Stimulated activated CD4-positive, alpha-beta T cell treated with anti-CD3 and anti-CD28 coated beads, Interleukin-4, amount 100 ng/mL, for 24 hours (primary cell): ENCODE results near the gene NAALADL2.
"Not testable (repeated sequence)": the region's sequence is repeated elsewhere in the genome, so short reads cannot be mapped to it uniquely, and the experiment has no call there.

ENCODE experiments used
- DNase-seq: peaks from one replicate; pipeline ENCODE4 v3.0.0-alpha.2; 2020

NAALADL2 gene

GRCh38 chr3:175445741-175446140 lies 586.6 kb downstream of the NAALADL2 start:
- DNase-seq = no peak

- no peak for DNase-seq
Measured at GRCh38 chr3:175447521-175447920, 588.4 kb downstream of the NAALADL2 start.

- DNase-seq = no peak
Measured at GRCh38 chr3:175453361-175453760, 594.2 kb downstream of the NAALADL2 start.

- DNase-seq = no peak
Measured at GRCh38 chr3:175456466-175456865, 597.3 kb downstream of the NAALADL2 start.

- no peak for DNase-seq
Measured at GRCh38 chr3:175457301-175457700, 598.2 kb downstream of the NAALADL2 start.

- not testable (repeated sequence) for DNase-seq
Measured at GRCh38 chr3:175460849-175461399, 601.8 kb downstream of the NAALADL2 start.

GRCh38 chr3:175464362-175464761 lies 605.2 kb downstream of the NAALADL2 start:
- no peak for DNase-seq

- DNase-seq = no peak
Measured at GRCh38 chr3:175469124-175469523, 610.0 kb downstream of the NAALADL2 start.

GRCh38 chr3:175475765-175476164 lies 616.6 kb downstream of the NAALADL2 start:
- no peak for DNase-seq

GRCh38 chr3:175476489-175476888 lies 617.4 kb downstream of the NAALADL2 start:
- no peak for DNase-seq

GRCh38 chr3:175477651-175478224 lies 618.6 kb downstream of the NAALADL2 start:
- no peak for DNase-seq

GRCh38 chr3:175478301-175478700 lies 619.2 kb downstream of the NAALADL2 start:
- no peak for DNase-seq

- no peak for DNase-seq
Measured at GRCh38 chr3:175479175-175479574, 620.0 kb downstream of the NAALADL2 start.

GRCh38 chr3:175479800-175480199 lies 620.7 kb downstream of the NAALADL2 start:
- no peak for DNase-seq

- no peak for DNase-seq
Measured at GRCh38 chr3:175484666-175485065, 625.5 kb downstream of the NAALADL2 start.

GRCh38 chr3:175485436-175485835 lies 626.3 kb downstream of the NAALADL2 start:
- no peak for DNase-seq

GRCh38 chr3:175486255-175486654 lies 627.1 kb downstream of the NAALADL2 start:
- no peak for DNase-seq

- DNase-seq = no peak
Measured at GRCh38 chr3:175489406-175489805, 630.3 kb downstream of the NAALADL2 start.

GRCh38 chr3:175493301-175493700 lies 634.2 kb downstream of the NAALADL2 start:
- no peak for DNase-seq

GRCh38 chr3:175495331-175495730 lies 636.2 kb downstream of the NAALADL2 start:
- DNase-seq = no peak

- no peak for DNase-seq
Measured at GRCh38 chr3:175502155-175502554, 643.0 kb downstream of the NAALADL2 start.

- no peak for DNase-seq
Measured at GRCh38 chr3:175511219-175511785, 652.2 kb downstream of the NAALADL2 start.

GRCh38 chr3:175512700-175513099 lies 653.6 kb downstream of the NAALADL2 start:
- DNase-seq = no peak

GRCh38 chr3:175518459-175518858 lies 659.3 kb downstream of the NAALADL2 start:
- DNase-seq = no peak

GRCh38 chr3:175521406-175521805 lies 662.3 kb downstream of the NAALADL2 start:
- DNase-seq = no peak
